ENCODE data around the gene RBFOX1.

DNA sequence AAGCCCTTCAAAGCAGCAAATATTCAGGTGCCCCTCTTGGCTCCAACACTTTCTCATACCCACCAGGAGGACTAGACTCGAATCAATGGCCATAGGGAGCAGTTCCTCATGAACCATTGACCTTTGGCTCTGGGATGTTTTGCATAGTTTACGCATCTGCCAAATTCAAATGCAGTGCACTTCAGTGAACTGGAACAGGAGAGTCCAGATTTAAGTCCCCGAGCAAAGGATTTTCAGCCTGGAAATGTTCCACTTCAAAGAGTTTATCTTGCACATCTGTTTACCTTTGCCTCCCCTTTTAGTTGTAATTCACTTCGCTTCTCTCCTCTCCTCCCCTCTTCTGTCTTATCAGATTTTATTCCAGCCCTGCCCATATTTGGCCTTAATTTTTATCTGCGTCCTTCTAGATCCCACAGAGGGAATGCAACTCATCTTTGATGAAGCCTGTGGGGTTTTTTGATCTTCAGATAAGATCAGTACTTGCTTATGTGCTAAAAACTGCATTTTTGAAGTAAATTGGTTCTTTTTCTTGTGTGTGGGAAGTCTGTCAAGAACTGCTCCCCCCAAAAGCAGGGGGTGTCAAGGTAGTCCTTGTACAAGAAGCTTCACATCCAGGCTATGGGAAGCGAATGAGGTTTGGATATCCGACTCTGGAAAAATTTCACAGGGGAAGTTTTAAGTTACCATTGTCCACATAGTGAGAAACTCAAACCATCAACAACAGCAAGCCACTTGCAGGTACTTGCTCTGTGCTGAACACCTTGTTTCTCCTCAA, 281.6 kb downstream of the RBFOX1 start:
- TF ChIP-seq, protein P1, sequence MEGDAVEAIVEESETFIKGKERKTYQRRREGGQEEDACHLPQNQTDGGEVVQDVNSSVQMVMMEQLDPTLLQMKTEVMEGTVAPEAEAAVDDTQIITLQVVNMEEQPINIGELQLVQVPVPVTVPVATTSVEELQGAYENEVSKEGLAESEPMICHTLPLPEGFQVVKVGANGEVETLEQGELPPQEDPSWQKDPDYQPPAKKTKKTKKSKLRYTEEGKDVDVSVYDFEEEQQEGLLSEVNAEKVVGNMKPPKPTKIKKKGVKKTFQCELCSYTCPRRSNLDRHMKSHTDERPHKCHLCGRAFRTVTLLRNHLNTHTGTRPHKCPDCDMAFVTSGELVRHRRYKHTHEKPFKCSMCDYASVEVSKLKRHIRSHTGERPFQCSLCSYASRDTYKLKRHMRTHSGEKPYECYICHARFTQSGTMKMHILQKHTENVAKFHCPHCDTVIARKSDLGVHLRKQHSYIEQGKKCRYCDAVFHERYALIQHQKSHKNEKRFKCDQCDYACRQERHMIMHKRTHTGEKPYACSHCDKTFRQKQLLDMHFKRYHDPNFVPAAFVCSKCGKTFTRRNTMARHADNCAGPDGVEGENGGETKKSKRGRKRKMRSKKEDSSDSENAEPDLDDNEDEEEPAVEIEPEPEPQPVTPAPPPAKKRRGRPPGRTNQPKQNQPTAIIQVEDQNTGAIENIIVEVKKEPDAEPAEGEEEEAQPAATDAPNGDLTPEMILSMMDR (IDR thresholded peaks at IDR 0.05; ENCODE audit: insufficient read depth, low read depth, low read length) = no peak
- no peak for TF ChIP-seq EZH2 (IDR thresholded peaks at IDR 0.05; ENCODE audit: insufficient read depth, low read length)
